Spleen (tissue), 11 donors: ENCODE data around the gene RINL. TPM values are rescaled to one million over a fixed set of nuclear protein-coding genes. Genes with fewer than 3 reads are reported as not detected.

Experiments
- DNase-seq: peaks from one replicate; pipeline ENCODE4 v3.0.0-alpha.2; 2020
- H3K27ac ChIP-seq, 8 donors: fragments of 200-600 bp; sonication (generic) in 7 of 8; 1 replicate in 4 of 8; 2 replicates in 4 of 8; pipeline versions ENCODE4 v1.5.0 to v1.8.0; 2016 to 2021; ENCODE audit warnings: inconsistent platforms in 4 of 8, mild to moderate bottlenecking in 4 of 8, moderate library complexity in 1 of 8
- H3K27me3 ChIP-seq, 7 donors: fragments of 200-600 bp; sonication (generic) in 6 of 7; replicated peaks in 1 of 7; 1 replicate in 4 of 7; 2 replicates in 3 of 7; pipeline versions ENCODE4 v1.5.0 to v1.8.0; 2016 to 2021; ENCODE audit warnings: inconsistent platforms in 3 of 7, mild to moderate bottlenecking in 1 of 7
- H3K36me3 ChIP-seq, 6 donors: fragments of 200-600 bp; sonication (generic) in 5 of 6; 1 replicate in 4 of 6; 2 replicates in 2 of 6; pipeline versions ENCODE4 v1.5.0 to v1.8.0; 2016 to 2021; ENCODE audit warnings: inconsistent platforms in 2 of 6
- H3K4me1 ChIP-seq, 6 donors: fragments of 200-600 bp; sonication (generic) in 5 of 6; 1 replicate in 3 of 6; 2 replicates in 3 of 6; pipeline versions ENCODE4 v1.5.0 to v1.8.0; 2016 to 2021; ENCODE audit warnings: inconsistent platforms in 3 of 6
- H3K4me3 ChIP-seq, 8 donors: fragments of 200-600 bp; sonication (generic) in 7 of 8; 1 replicate in 4 of 8; 2 replicates in 4 of 8; pipeline versions ENCODE4 v1.5.0 to v1.8.0; 2016 to 2021; ENCODE audit warnings: inconsistent platforms in 4 of 8, mild to moderate bottlenecking in 4 of 8, moderate library complexity in 2 of 8
- H3K9me3 ChIP-seq, 8 donors: fragments of 200-600 bp; sonication (generic) in 7 of 8; 1 replicate in 4 of 8; 2 replicates in 4 of 8; pipeline versions ENCODE4 v1.5.0 to v1.8.0; 2016 to 2021; ENCODE audit warnings: inconsistent platforms in 4 of 8
- CTCF ChIP-seq, 11 experiments: fragments of 200-600 bp in 7 of 11; fragments of 450-650 bp in 4 of 11; sonication (generic) in 4 of 11; IDR thresholded peaks in 8 of 11; conservative IDR thresholded peaks in 3 of 11; 1 replicate in 7 of 11; 2 replicates in 4 of 11; pipeline versions ENCODE4 v1.4.0 to v1.8.0; 2016 to 2021; ENCODE audit warnings: antibody characterized with exemption in 11 of 11, inconsistent platforms in 4 of 11, mild to moderate bottlenecking in 1 of 11
- POLR2A ChIP-seq, 3 donors: fragments of 450-650 bp; IDR thresholded peaks; one replicate each; pipeline ENCODE4 v1.5.1; 2017; ENCODE audit warnings: antibody characterized with exemption in 3 of 3, mild to moderate bottlenecking in 1 of 3
- POLR2AphosphoS5 ChIP-seq, 3 donors: sonication (generic); formaldehyde crosslinking; IDR thresholded peaks; one replicate each; pipeline ENCODE4 v1.5.1; 2017; ENCODE audit warnings: antibody characterized with exemption in 3 of 3
- WGBS, 5 donors: extraction: QIAGEN DNeasy Blood & Tissue Kit in 3 of 5; methylation state at CpG; one replicate each; pipeline versions ENCODE4 v1.1.5 to v1.1.7; 2013 to 2018; 5-methylcytosine and 5-hydroxymethylcytosine counted together
- intact Hi-C: fragments of 100-400 bp; cut with DNase I; formaldehyde crosslinking; loops from one replicate; pipeline ENCODE4 v1.15.0; 2023; ENCODE audit warnings: low total_unique reads
- polyA plus RNA-seq, 3 donors: library from polyadenylated mRNA; stranded (reverse); fragments of 200-250 nt; gene quantifications; one replicate each; pipeline ENCODE4 v1.2.1, GENCODE V29; 2013
- total RNA-seq, 7 donors: library from RNA; depleted of rRNA in 3 of 7; stranded (reverse); fragments of >200 nt in 3 of 7; fragmentation: NEBNext Ultra II Directional in 4 of 7; extraction: Animal tissue kit (Norgen Biotek cat#: 25700) in 4 of 7; gene quantifications; one replicate each; pipeline versions ENCODE4 v1.1.0 to v1.2.1, GENCODE V29; 2016 to 2021
- donor health status: healthy with polysubstance abuse.
- donor health status: DM: no; HTN: no; CAD: no; lungs with moderate emphysema.
- donor health status: DM: no; HTN: no; CAD: no.
- donor health status: Bipolar disorder and iron deficiency.
- donor health status: healthy.
- donor health status: DM: no; HTN: no; CAD: no.
- donor health status: DM: yes; HTN: yes; CAD: no.

Gene RINL
- total and polyA plus RNA-seq, 10 donors: 14.5 to 42.5 (median 27.0) TPM

DNA sequence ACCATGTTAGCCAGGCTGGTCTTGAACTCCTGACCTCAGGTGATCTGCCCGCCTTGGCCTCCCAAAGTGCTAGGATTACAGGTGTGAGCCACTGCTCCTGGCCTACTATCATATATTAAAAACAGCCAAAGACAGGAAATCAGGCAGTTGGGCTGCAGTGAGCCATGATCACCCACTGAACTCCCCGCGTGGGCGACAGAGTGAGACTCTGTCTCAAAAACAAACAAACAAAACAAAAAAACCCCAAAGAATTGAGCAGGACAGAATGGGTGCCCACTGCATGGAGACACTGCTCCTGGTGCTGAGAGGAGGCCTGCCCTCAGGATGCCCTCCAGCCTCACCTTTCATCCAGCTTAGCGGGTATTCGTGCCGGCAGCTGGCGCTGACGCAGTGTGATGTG lies 5.2 kb upstream of the RINL start:
- H3K27ac ChIP-seq: peak overlapping the region in 1 of 8 donors; percentile 8
- DNase-seq: no peak
- H3K36me3 ChIP-seq: peaks cover 0 to 81% (median 27%) of the 10 kb centered on the region in 6 donors
- 89 to 96% (median 95%) methylated on average over 9 of the region's 9 CpGs for WGBS, 5 donors
- intact Hi-C loops: no loop called here
- no peaks in the 10 kb centered on the region for H3K9me3 ChIP-seq
- no peaks in the 10 kb centered on the region for H3K27me3 ChIP-seq
- no peak for TF ChIP-seq POLR2AphosphoS5 (IDR thresholded peaks at IDR 0.05)
- no peak for TF ChIP-seq POLR2A (IDR thresholded peaks at IDR 0.05)
- TF ChIP-seq CTCF (IDR thresholded peaks at IDR 0.05 in 8 of 11, conservative IDR thresholded peaks at IDR 0.05 in 3 of 11): no peak
- H3K4me3 ChIP-seq: no peak overlapping the region
- H3K4me1 ChIP-seq: peaks cover 12 to 36% (median 16%) of the 10 kb centered on the region in 6 donors

GRCh38 chr19:38880882-38881609 lies 3.0 kb upstream of the RINL start:
- Histone ChIP-seq H3K27ac (peak overlapping the region in 3 of 8 donors; percentile 94 to 98 (median 95)), H3K27me3 (no peaks in the 10 kb centered on the region), H3K4me3 (no peak overlapping the region), H3K9me3 (no peaks in the 10 kb centered on the region), H3K36me3 (peaks cover 0 to 77% (median 25%) of the 10 kb centered on the region in 6 donors), H3K4me1 (peaks cover 13 to 44% (median 26%) of the 10 kb centered on the region in 6 donors)
- DNase-seq: peak; percentile 73
- WGBS, 5 donors: 94 to 99% (median 96%) methylated on average over 12 to 19 of the region's 19 CpGs
- TF ChIP-seq POLR2AphosphoS5 (IDR thresholded peaks at IDR 0.05) (no peak), POLR2A (IDR thresholded peaks at IDR 0.05) (no peak), CTCF (IDR thresholded peaks at IDR 0.05 in 8 of 11, conservative IDR thresholded peaks at IDR 0.05 in 3 of 11) (no peak)
- intact Hi-C loops: no loop called here

DNA sequence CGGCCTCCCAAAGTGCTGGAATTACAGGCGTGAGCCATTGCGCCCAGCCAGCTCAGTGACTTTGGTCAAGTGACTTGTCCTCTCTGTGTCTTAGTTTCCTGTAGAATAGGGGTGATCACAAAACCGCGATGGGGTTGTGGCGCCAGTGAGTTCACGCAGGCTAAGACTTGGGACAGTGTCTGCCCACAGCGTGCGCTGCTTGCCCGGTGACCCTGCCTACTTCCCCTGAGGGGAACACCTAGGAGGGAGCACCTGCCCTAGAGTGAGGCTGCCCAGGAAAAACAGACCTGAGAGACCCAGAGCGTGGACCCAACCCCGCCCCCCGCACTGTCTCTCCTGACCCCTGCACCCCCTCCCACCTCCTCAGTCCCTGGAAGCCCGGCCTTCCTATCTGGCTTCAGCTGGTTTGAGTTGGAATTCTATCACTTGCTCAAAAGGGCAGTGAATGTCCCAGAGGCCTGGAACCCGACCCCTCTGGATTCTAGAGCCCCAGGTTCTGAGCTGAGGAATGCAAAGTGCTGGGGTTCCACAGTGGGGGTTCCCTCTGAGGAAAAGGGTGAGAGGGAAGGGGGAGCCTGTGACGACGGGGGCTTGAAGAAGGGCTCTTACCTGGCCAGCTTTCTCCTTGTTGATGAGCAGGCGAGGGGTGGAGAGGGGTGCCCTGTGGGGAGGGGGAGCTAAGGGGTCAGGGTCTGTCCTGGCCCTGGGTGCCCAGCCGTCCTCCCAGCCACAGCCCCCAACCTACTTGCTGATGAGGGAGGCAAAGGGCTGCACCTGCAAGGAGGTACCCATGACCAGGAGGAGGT lies 2.2 kb upstream of the RINL start:
- Histone ChIP-seq H3K4me1 (peaks cover 13 to 44% (median 26%) of the 10 kb centered on the region in 6 donors), H3K27ac (peak overlapping the region in 6 of 8 donors; percentile 93 to 98 (median 94)), H3K4me3 (no peak overlapping the region), H3K9me3 (no peaks in the 10 kb centered on the region), H3K36me3 (peaks cover 0 to 78% (median 25%) of the 10 kb centered on the region in 6 donors), H3K27me3 (no peaks in the 10 kb centered on the region)
- TF ChIP-seq POLR2A (IDR thresholded peaks at IDR 0.05): no peak
- TF ChIP-seq POLR2AphosphoS5 (IDR thresholded peaks at IDR 0.05): no peak
- no peak for TF ChIP-seq CTCF (IDR thresholded peaks at IDR 0.05 in 8 of 11, conservative IDR thresholded peaks at IDR 0.05 in 3 of 11)
- intact Hi-C loops: no loop called here
- 93 to 98% (median 96%) methylated on average over 18 to 19 of the region's 19 CpGs for WGBS, 5 donors
- DNase-seq: peak; percentile 75

DNA sequence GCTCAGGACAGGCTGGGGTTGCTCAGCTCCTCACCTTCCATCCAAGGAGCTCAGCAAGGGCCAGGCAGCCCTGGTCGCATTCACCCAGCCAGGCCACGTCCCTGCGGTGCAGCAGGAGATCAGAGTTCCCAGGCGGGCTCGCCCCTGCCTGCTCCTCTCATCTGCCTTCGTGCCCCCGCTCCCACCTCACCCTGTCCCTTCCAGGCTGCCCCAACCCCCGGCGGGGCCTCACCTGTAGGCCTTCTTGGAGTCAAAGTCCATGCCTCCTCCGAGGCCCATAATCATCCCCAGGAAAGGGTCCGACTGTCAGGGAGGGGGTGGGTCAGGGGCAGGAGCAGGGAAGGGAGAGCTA lies 1.3 kb upstream of the RINL start:
- Histone ChIP-seq H3K4me3 (peak overlapping the region in 1 of 8 donors; percentile 65), H3K9me3 (no peaks in the 10 kb centered on the region), H3K4me1 (peaks cover 13 to 44% (median 26%) of the 10 kb centered on the region in 6 donors), H3K27ac (peak overlapping the region; percentile 92 to 98 (median 94)), H3K36me3 (peaks cover 0 to 70% (median 25%) of the 10 kb centered on the region in 6 donors), H3K27me3 (no peaks in the 10 kb centered on the region)
- TF ChIP-seq POLR2AphosphoS5 (IDR thresholded peaks at IDR 0.05) (no peak), CTCF (IDR thresholded peaks at IDR 0.05 in 8 of 11, conservative IDR thresholded peaks at IDR 0.05 in 3 of 11) (no peak), POLR2A (IDR thresholded peaks at IDR 0.05) (no peak)
- WGBS, 5 donors: 91 to 97% (median 93%) methylated on average over 11 of the region's 11 CpGs
- intact Hi-C loops: no loop called here
- peak; percentile 81 for DNase-seq
